CD4-positive, CD25-positive, alpha-beta regulatory T cell (primary cell): ENCODE data around the gene ATP2C2. TPM values are rescaled to one million over a fixed set of nuclear protein-coding genes. Genes with fewer than 3 reads are reported as not detected.

ENCODE experiments used
- ATAC-seq, 2 donors: fragments of 150-1000 bp; cut with Tn5 transposase; one replicate each; pipeline ENCODE4 v1.10.0; 2021; ENCODE audit warnings: low read depth in 2 of 2, moderate number of reproducible peaks in 2 of 2, moderate library complexity in 1 of 2
- DNase-seq, 3 donors: peaks; one replicate each; pipeline versions ENCODE4 v3.0.0 to v3.0.0-alpha.2; 2012 to 2022; ENCODE audit warnings: mixed read lengths in 1 of 3
- H3K27ac ChIP-seq: one replicate; pipeline ENCODE4 v1.7.0; 2013; ENCODE audit warnings: mild to moderate bottlenecking, low read length; ENCODE audit not compliant: insufficient read depth, poor library complexity, severe bottlenecking
- H3K27me3 ChIP-seq: one replicate; pipeline ENCODE4 v1.7.0; 2013; ENCODE audit warnings: low read length; ENCODE audit not compliant: control insufficient read depth, insufficient read depth
- H3K36me3 ChIP-seq: one replicate; pipeline ENCODE4 v1.7.0; 2013; ENCODE audit warnings: mild to moderate bottlenecking, low read length, moderate library complexity; ENCODE audit not compliant: control insufficient read depth, insufficient read depth
- H3K4me1 ChIP-seq: 2 replicates; pipeline ENCODE4 v1.7.0; 2013; ENCODE audit warnings: mild to moderate bottlenecking, low read length; ENCODE audit not compliant: insufficient read depth, control insufficient read depth, poor library complexity, severe bottlenecking
- H3K4me3 ChIP-seq: one replicate; pipeline ENCODE4 v1.7.0; 2013; ENCODE audit warnings: low read depth, mild to moderate bottlenecking, low read length, moderate library complexity
- H3K9me3 ChIP-seq, 2 experiments: 1 replicate in 1 of 2; 2 replicates in 1 of 2; pipeline ENCODE4 v1.7.0; 2013; ENCODE audit warnings: low read length in 2 of 2, mild to moderate bottlenecking in 1 of 2, moderate library complexity in 1 of 2; ENCODE audit not compliant: control insufficient read depth in 2 of 2
- H3K27ac Mint-ChIP-seq, 3 donors: one replicate each; pipeline ENCODE4 v1.8.0; 2020 to 2022; ENCODE audit warnings: mild to moderate bottlenecking in 3 of 3, mixed read lengths in 3 of 3, moderate library complexity in 2 of 3
- H3K27me3 Mint-ChIP-seq: one replicate; pipeline ENCODE4 v1.8.0; 2022; ENCODE audit warnings: mild to moderate bottlenecking, mixed read lengths
- H3K36me3 Mint-ChIP-seq: one replicate; pipeline ENCODE4 v1.8.0; 2020; ENCODE audit warnings: mixed read lengths
- H3K4me1 Mint-ChIP-seq, 4 donors: one replicate each; pipeline ENCODE4 v1.8.0; 2020 to 2022; ENCODE audit warnings: mixed read lengths in 4 of 4, mild to moderate bottlenecking in 1 of 4
- H3K4me3 Mint-ChIP-seq, 4 donors: one replicate each; pipeline ENCODE4 v1.8.0; 2020 to 2022; ENCODE audit warnings: mild to moderate bottlenecking in 4 of 4, mixed read lengths in 4 of 4, moderate library complexity in 3 of 4
- H3K9me3 Mint-ChIP-seq, 7 donors: one replicate each; pipeline ENCODE4 v1.8.0; 2020 to 2022; ENCODE audit warnings: mixed read lengths in 7 of 7, mild to moderate bottlenecking in 3 of 7, moderate library complexity in 2 of 7
- polyA plus RNA-seq, 4 donors: library from polyadenylated mRNA; unstranded; fragments of 300-500 nt; fragmentation: Illumina TruSeq; gene quantifications; one replicate each; pipeline ENCODE4 v1.2.3, GENCODE V29; 2021
- total RNA-seq: library from RNA; stranded (reverse); gene quantifications from one replicate; pipeline ENCODE4 v1.2.3, GENCODE V29; 2022

Gene ATP2C2
- total and polyA plus RNA-seq, 5 donors from 2014 or later: 0.10 TPM; not detected in 4

DNA sequence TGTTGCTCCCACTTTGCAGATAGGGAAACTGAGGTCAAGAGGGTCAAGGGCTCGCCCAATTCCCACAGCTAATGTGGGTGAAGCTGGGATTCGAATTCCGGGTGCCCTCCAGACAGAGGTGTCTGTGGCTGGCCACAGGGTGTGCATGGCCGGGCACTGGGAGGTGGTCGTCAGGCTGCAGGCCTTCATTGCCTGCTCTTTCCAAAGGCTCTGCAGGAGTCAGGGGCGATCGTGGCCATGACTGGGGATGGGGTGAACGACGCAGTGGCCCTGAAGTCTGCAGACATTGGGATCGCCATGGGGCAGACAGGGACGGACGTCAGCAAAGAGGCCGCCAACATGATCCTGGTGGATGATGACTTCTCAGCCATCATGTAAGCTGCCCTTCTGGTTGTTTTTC is 86.3 kb downstream of the ATP2C2 start:
- Histone ChIP-seq H3K27ac (no peak overlapping the region), H3K4me3 (no peak overlapping the region), H3K27me3 (no peaks in the 10 kb centered on the region), H3K4me1 (no peaks in the 10 kb centered on the region), H3K36me3 (no peaks in the 10 kb centered on the region), H3K9me3 (no peaks in the 10 kb centered on the region)
- no peak for ATAC-seq
- DNase-seq: no peak
- Mint-ChIP-seq H3K27me3 (no peaks in the 10 kb centered on the region), H3K9me3 (peaks cover 0 to 1% (median 0%) of the 10 kb centered on the region in 7 donors), H3K36me3 (no peaks in the 10 kb centered on the region), H3K4me3 (no peak overlapping the region), H3K4me1 (no peaks in the 10 kb centered on the region), H3K27ac (no peak overlapping the region)

DNA sequence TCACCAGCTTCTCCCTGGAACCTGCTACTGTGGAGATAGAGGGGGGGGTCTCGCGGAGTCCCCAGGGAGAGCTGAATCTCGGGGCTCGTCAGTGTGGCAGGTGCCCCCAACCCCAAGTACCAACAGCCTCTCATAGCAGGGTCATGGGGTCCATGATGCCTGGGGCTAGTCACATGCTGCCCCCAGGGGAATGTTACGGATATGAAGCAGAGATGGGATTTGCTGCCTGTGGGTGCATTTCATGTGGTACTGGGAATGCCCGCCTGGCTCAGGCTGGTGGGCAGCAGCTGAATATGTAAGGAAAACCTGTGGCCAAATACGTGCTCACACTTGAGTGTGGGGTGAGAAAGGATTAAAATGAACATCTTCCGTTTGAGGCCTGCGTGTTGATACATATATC is 86.7 kb downstream of the ATP2C2 start:
- DNase-seq (no peak), ATAC-seq (no peak)
- Mint-ChIP-seq H3K27me3 (no peaks in the 10 kb centered on the region), H3K4me1 (no peaks in the 10 kb centered on the region), H3K4me3 (no peak overlapping the region), H3K27ac (no peak overlapping the region), H3K9me3 (peaks cover 0 to 1% (median 0%) of the 10 kb centered on the region in 7 donors), H3K36me3 (no peaks in the 10 kb centered on the region)
- Histone ChIP-seq H3K4me1 (no peaks in the 10 kb centered on the region), H3K36me3 (no peaks in the 10 kb centered on the region), H3K27me3 (no peaks in the 10 kb centered on the region), H3K9me3 (no peaks in the 10 kb centered on the region), H3K4me3 (no peak overlapping the region), H3K27ac (no peak overlapping the region)

DNA sequence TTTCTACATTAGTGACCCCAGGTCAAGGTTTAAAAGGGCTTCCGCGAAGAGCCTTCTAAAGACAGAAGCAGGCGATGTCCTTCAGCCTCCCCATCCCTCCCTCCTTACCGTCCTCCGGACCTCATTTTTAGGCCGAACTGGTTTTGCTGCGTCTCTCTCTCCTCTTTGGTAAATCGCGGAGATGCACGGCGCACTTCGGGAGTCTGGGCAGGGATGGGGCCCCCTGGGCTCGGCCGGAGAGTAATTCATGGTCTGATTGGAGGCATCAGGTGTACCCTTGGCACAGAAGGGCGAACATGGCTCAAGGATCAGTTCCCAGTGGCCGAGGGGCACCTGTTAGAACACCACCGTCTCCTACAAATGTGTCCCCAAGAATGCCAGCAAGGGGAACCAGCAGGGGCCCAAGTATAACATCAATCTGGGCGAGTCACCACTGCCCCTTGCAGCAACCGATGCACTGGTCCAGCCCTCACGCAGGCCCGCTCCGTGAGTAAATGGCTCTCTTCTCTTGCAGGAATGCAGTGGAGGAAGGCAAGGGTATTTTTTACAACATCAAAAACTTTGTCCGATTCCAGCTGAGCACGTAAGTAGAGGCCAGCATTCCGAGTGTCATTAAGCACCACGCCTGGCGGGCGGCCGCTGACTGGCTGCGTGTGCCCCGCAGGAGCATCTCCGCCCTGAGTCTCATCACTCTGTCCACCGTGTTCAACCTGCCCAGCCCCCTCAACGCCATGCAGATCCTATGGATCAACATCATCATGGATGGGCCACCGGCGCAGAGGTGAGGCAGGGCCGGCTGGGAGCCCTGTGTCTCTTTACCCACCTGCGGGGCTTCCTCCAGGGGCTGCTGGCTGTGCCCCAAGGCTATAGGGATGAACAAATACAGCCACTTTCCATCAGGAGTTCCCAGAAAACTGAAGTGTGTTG is 90.5 kb downstream of the ATP2C2 start:
- Mint-ChIP-seq H3K4me1 (peaks cover 0 to 3% (median under 1%) of the 10 kb centered on the region in 4 donors), H3K4me3 (no peak overlapping the region)
- ATAC-seq: no peak

DNA sequence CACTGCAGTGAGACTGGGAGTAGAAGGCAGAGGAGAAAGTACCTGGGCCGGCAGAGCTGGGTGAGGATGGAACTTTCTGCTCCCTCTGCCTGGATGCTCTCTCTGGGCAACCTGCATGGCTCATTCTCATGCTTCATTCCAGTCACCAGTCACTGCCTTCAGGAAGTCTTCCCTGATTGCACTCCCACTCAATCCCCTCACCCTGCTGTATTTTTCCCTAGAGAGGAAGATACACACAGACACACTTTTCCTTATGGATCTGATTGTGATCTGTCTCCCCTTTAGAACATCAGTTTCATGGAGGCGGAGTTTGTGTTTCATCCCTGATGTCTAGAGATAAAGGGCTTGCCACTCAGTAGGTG is 91.2 kb downstream of the ATP2C2 start:
- peaks cover 6% of the 10 kb centered on the region for H3K36me3 Mint-ChIP-seq
- H3K27me3 Mint-ChIP-seq: no peaks in the 10 kb centered on the region
- no peak overlapping the region for H3K4me3 ChIP-seq
- no peaks in the 10 kb centered on the region for H3K9me3 ChIP-seq
- no peaks in the 10 kb centered on the region for H3K27me3 ChIP-seq
- H3K9me3 Mint-ChIP-seq: peaks cover 0 to 1% (median 0%) of the 10 kb centered on the region in 7 donors
- H3K36me3 ChIP-seq: peaks cover 2% of the 10 kb centered on the region
- H3K4me3 Mint-ChIP-seq: no peak overlapping the region
- no peak for DNase-seq
- H3K27ac ChIP-seq: no peak overlapping the region
- ATAC-seq: no peak
- no peaks in the 10 kb centered on the region for H3K4me1 ChIP-seq
- H3K27ac Mint-ChIP-seq: no peak overlapping the region
- H3K4me1 Mint-ChIP-seq: peaks cover 0 to 4% (median 1%) of the 10 kb centered on the region in 4 donors

More for the DNA sequence above, 90.5 kb downstream of the ATP2C2 start:
- Histone ChIP-seq H3K4me1 (no peaks in the 10 kb centered on the region), H3K36me3 (no peaks in the 10 kb centered on the region), H3K4me3 (no peak overlapping the region), H3K9me3 (no peaks in the 10 kb centered on the region), H3K27me3 (no peaks in the 10 kb centered on the region), H3K27ac (no peak overlapping the region)
- Mint-ChIP-seq H3K27ac (no peak overlapping the region), H3K36me3 (peaks cover 5% of the 10 kb centered on the region), H3K9me3 (peaks cover 0 to 1% (median 0%) of the 10 kb centered on the region in 7 donors), H3K27me3 (no peaks in the 10 kb centered on the region)
- DNase-seq: no peak

DNA sequence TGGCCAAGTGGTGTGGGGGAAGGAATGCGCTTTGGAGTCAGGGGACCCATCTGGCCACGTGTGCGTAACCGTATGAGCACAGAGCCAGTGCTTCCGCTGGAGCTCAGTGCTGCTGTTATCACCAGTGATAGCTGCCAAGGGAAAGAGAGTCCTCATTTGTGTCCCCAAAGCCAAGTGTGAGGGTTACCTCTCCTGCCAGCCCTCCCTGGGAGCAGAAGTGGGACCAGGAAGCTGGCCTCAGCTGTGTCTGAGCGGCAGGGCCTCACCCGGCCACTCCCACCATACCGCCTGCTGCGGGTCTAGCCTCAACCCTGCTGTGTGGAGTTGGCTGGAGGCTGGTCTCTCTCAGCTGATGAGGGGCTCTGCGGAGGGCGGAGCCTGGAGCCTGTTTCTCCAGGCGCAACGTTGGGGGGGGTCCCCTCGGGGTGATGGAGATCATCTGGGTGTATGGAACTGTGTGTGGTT is 91.6 kb downstream of the ATP2C2 start:
- Mint-ChIP-seq H3K36me3 (peaks cover 8% of the 10 kb centered on the region), H3K27me3 (no peaks in the 10 kb centered on the region), H3K4me3 (no peak overlapping the region), H3K9me3 (peaks cover 0 to 1% (median 0%) of the 10 kb centered on the region in 7 donors), H3K27ac (no peak overlapping the region), H3K4me1 (peaks cover 0 to 4% (median 1%) of the 10 kb centered on the region in 4 donors)
- Histone ChIP-seq H3K4me1 (no peaks in the 10 kb centered on the region), H3K27me3 (no peaks in the 10 kb centered on the region), H3K4me3 (no peak overlapping the region), H3K36me3 (peaks cover 4% of the 10 kb centered on the region), H3K27ac (no peak overlapping the region), H3K9me3 (no peaks in the 10 kb centered on the region)
- no peak for DNase-seq
- no peak for ATAC-seq

DNA sequence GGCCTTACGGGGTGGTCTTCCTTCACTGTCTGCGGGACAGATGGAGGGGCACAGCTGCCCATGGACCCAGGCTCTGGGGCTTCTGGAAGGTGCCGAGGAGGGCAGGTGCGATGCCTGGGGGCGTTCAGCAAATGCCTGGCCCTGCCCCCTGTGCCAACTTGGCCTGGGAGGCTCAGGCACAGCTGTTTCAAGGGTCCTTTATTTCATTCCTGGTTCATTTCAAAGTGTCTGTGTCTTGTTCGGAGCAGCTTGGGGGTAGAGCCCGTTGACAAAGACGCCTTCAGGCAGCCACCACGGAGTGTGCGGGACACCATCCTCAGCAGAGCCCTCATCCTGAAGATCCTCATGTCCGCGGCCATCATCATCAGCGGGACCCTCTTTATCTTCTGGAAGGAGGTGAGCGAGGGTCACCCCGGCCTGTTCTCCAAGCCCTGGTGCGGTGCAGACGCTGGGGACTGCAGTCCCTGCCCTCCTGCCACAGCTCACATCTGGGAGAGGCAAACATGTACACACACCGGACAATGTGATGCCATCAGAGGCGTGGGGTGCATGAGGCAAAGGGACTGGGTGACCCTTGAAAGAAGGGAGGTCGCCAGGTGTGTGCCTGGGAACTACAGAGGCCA is 92.2 kb downstream of the ATP2C2 start:
- peaks cover 4% of the 10 kb centered on the region for H3K36me3 ChIP-seq
- no peak for ATAC-seq
- Mint-ChIP-seq H3K36me3 (peaks cover 9% of the 10 kb centered on the region), H3K27ac (no peak overlapping the region), H3K4me3 (no peak overlapping the region), H3K4me1 (peaks cover 0 to 4% (median 1%) of the 10 kb centered on the region in 4 donors), H3K9me3 (peaks cover 0 to 1% (median 0%) of the 10 kb centered on the region in 7 donors), H3K27me3 (no peaks in the 10 kb centered on the region)
- H3K4me1 ChIP-seq: no peaks in the 10 kb centered on the region
- no peaks in the 10 kb centered on the region for H3K9me3 ChIP-seq
- H3K27ac ChIP-seq: no peak overlapping the region
- no peak overlapping the region for H3K4me3 ChIP-seq
- no peak for DNase-seq
- H3K27me3 ChIP-seq: no peaks in the 10 kb centered on the region

DNA sequence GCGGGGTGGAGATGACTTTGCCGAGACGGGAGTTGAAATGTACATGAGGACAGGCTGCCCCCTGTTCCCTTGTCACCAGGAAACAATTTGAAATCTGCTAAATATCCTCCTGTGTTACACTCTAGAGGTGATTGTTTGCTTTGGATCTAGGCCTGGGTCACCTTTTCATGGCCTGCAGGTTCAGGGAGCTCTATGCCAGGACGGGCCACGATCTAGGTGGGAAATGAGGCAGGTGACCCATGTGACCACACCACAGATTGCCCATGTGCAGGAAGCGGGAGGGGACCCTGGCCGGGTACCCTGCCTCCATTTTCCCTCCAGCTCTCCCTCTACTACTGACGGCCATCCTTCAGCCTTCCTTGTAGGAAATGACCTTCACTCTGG is 92.7 kb downstream of the ATP2C2 start:
- Histone ChIP-seq H3K4me1 (no peaks in the 10 kb centered on the region), H3K9me3 (no peaks in the 10 kb centered on the region), H3K4me3 (no peak overlapping the region), H3K27ac (no peak overlapping the region), H3K27me3 (no peaks in the 10 kb centered on the region), H3K36me3 (peaks cover 4% of the 10 kb centered on the region)
- Mint-ChIP-seq H3K27ac (no peak overlapping the region), H3K36me3 (peaks cover 13% of the 10 kb centered on the region), H3K4me3 (no peak overlapping the region), H3K9me3 (peaks cover 0 to 2% (median under 1%) of the 10 kb centered on the region in 7 donors), H3K4me1 (peaks cover 0 to 4% (median 1%) of the 10 kb centered on the region in 4 donors), H3K27me3 (no peaks in the 10 kb centered on the region)
- ATAC-seq (no peak), DNase-seq (no peak)
